GM06990 (cell line): ENCODE data around the gene CSTPP1.

ENCODE experiments used
- DNase-seq: peaks from one replicate; pipeline ENCODE4 v3.0.0-alpha.2; 2011; ENCODE audit not compliant: insufficient read length; ENCODE audit errors: extremely low read depth
- H3K27me3 ChIP-seq: replicated peaks from 2 replicates; pipeline ENCODE4 v1.6.0; 2011; ENCODE audit warnings: low read length; ENCODE audit not compliant: control insufficient read depth, insufficient read depth
- H3K36me3 ChIP-seq: 2 replicates; pipeline ENCODE4 v1.5.1; 2011; ENCODE audit warnings: low read length; ENCODE audit not compliant: control insufficient read depth, insufficient read depth
- H3K4me3 ChIP-seq: replicated peaks from 2 replicates; pipeline ENCODE4 v1.5.1; 2011; ENCODE audit warnings: low read depth, mild to moderate bottlenecking, control low read depth, low read length
- TF ChIP-seq, protein P1 (sequence below): IDR thresholded peaks from 2 replicates; pipeline ENCODE4 v1.5.1; 2011; ENCODE audit warnings: low read length, control low read depth, mild to moderate bottlenecking, inconsistent platforms; ENCODE audit not compliant: insufficient read depth, poor library complexity, severe bottlenecking

The CSTPP1 gene

DNA sequence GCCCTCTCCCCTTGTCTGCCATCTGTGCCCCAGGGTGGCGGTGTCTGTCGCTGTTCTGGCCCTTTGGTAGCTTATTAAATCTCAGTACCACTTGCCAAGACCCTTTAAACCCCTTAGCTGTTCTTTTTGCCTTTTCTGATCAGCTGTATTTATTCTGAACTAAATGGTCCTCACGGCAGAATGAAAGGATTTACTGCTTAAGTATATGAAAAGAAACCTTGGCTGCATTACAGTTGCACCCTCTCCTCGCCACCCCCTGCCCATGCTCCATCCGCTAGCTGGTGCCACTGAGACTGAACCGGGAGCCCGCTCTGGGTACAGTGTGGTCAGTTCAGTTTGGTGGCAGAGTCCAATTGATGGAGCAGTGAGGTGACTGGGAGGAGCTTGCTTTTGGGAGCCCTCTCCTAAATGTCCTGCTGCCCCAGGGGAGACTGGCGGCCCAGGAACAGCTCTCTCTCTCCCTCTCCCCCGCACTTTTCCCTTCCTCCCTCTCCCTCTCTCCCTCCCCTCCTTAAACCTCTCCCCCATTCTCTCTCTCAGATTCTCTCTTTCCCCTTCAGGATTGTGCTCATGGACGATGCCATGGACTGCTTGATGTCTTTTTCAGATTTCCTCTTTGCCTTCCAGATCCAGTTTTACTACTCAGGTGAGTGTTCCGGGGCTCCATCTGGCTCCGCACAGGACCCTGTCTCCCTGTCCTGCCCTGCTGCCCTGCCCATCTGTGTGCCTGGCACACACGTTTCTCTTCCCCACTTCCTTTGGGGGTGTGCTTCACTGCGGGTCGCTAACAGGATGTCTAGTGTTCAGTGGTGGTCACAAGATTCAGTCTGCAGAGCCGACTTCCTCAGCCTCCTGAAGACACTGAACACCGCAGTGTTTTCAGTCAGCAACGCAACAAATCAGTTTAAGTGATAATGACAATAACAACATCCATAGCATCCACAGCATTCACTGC is 218.3 kb downstream of the CSTPP1 start:
- no peak overlapping the region for H3K4me3 ChIP-seq

GRCh38 chr11:47155879-47156278 is 219.3 kb downstream of the CSTPP1 start:
- DNase-seq: no peak
- H3K4me3 ChIP-seq: no peak overlapping the region
- TF ChIP-seq, protein P1, sequence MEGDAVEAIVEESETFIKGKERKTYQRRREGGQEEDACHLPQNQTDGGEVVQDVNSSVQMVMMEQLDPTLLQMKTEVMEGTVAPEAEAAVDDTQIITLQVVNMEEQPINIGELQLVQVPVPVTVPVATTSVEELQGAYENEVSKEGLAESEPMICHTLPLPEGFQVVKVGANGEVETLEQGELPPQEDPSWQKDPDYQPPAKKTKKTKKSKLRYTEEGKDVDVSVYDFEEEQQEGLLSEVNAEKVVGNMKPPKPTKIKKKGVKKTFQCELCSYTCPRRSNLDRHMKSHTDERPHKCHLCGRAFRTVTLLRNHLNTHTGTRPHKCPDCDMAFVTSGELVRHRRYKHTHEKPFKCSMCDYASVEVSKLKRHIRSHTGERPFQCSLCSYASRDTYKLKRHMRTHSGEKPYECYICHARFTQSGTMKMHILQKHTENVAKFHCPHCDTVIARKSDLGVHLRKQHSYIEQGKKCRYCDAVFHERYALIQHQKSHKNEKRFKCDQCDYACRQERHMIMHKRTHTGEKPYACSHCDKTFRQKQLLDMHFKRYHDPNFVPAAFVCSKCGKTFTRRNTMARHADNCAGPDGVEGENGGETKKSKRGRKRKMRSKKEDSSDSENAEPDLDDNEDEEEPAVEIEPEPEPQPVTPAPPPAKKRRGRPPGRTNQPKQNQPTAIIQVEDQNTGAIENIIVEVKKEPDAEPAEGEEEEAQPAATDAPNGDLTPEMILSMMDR: no peak

More for the DNA sequence above, 218.3 kb downstream of the CSTPP1 start:
- DNase-seq: no peak
- TF ChIP-seq, protein P1: no peak
- H3K36me3 ChIP-seq: peaks cover 1% of the 10 kb centered on the region
- no peaks in the 10 kb centered on the region for H3K27me3 ChIP-seq

GRCh38 chr11:47156333-47156732 is 219.8 kb downstream of the CSTPP1 start:
- peaks cover 1% of the 10 kb centered on the region for H3K36me3 ChIP-seq
- DNase-seq: no peak
- no peaks in the 10 kb centered on the region for H3K27me3 ChIP-seq
- TF ChIP-seq, protein P1: no peak
- H3K4me3 ChIP-seq: no peak overlapping the region

More at GRCh38 chr11:47155879-47156278, 219.3 kb downstream of the CSTPP1 start:
- peaks cover 1% of the 10 kb centered on the region for H3K36me3 ChIP-seq
- H3K27me3 ChIP-seq: no peaks in the 10 kb centered on the region

- no peak for DNase-seq
- TF ChIP-seq, protein P1: no peak
- peaks cover 1% of the 10 kb centered on the region for H3K36me3 ChIP-seq
- H3K27me3 ChIP-seq: no peaks in the 10 kb centered on the region
- H3K4me3 ChIP-seq: no peak overlapping the region
Measured at GRCh38 chr11:47156951-47157350, 220.4 kb downstream of the CSTPP1 start.

DNA sequence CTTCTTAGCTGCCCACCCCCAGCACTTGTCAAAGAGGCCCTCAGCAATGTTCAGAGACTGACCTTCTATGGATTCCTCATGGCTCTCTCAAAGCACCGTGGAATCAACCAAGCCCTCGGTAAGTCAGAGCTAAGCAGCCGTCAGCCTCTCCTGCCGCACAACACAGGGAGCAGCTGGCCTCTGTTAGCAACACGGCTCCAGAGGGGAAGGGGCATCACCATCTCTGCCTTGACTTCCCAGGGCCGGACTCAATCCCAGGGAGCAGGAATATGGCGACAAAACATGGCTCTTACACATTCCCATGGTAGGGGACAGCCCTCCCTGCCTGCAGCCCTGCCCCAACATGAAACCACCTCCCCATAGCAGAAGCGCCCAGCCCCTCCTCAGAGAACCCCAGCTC is 221.2 kb downstream of the CSTPP1 start:
- H3K4me3 ChIP-seq: no peak overlapping the region
- H3K36me3 ChIP-seq: peaks cover 5% of the 10 kb centered on the region
- no peak for DNase-seq
- TF ChIP-seq, protein P1: no peak
- no peaks in the 10 kb centered on the region for H3K27me3 ChIP-seq
